NCI-H526 treated with DMSO at 0.1 percent for 48 hours (cell line): ENCODE data around the gene DACT1.

ENCODE experiments used
- DNase-seq: peaks from one replicate; lab custom pipeline; 2025; lab: John Stamatoyannopoulos, UW

DACT1 gene

DNA sequence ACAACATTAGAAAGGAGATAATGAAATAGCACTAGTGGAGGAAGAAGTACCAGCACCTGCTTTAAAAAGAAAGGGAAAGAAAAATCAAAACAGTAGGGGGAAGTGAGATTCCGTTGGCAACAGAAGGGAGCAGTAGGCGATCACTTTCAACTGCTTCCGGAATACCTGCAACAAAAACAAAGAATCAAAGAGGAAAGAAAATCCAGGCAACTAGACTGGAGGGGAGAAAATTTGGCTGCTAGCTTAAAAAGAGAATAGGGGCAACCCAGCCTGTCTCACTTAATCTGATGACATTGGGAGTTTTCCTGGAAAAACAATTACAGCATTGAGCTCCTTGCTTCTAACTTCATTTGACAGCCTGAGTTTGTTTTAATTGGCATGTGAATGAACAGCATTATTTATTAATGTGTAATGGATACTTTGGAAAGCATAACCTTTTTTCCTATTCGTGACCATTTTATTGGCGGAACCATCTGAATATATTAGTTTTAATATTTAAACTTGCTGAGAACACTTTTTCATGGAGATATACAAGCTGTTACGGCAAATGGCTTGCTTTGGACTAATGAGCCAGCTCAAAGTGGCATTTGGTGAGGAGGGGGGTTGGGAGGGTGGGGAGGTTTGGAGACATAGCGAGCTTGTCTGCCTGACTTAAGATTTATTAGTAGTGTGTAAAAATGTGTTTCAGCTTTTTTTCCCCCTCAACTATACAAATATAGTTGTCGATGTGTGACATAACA is 2.5 kb upstream of the DACT1 start:
- DNase-seq: no peak

DNA sequence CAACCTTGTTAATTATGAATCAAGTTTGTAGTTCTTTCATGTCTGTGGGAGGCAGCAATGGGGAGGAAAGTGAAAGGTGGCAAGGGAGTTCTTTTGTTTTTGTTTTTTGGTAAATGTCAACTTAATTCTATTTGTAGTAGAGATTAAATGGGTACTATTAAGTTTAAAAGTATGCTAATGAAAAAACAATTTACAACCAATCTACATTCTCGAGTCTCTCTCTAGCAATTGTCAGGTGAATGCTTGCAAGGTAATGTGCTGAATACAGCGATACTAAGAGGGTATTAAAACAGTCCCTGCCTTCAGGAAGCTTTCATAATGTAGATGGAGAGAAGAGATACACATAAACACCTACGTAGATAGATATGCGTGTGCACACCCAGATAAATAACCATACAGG is 1.6 kb upstream of the DACT1 start:
- DNase-seq: no peak

DNA sequence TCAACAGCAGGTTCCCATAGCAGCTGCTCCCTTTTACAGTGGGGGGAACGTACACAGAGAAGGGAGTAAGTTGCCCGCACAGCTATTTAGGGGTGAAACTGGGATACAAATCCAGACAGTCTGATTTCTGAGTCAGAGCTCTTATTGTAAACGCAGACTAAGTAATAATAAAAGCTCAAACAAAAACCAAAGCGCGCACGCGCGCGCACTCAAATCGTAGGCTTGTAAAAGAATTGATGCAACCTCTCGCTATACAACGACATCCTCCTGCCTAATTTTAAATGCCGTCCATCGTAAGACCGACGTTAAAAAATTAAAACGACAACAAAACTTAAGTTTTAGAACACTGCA is 747 bp upstream of the DACT1 start:
- DNase-seq: no peak

DNA sequence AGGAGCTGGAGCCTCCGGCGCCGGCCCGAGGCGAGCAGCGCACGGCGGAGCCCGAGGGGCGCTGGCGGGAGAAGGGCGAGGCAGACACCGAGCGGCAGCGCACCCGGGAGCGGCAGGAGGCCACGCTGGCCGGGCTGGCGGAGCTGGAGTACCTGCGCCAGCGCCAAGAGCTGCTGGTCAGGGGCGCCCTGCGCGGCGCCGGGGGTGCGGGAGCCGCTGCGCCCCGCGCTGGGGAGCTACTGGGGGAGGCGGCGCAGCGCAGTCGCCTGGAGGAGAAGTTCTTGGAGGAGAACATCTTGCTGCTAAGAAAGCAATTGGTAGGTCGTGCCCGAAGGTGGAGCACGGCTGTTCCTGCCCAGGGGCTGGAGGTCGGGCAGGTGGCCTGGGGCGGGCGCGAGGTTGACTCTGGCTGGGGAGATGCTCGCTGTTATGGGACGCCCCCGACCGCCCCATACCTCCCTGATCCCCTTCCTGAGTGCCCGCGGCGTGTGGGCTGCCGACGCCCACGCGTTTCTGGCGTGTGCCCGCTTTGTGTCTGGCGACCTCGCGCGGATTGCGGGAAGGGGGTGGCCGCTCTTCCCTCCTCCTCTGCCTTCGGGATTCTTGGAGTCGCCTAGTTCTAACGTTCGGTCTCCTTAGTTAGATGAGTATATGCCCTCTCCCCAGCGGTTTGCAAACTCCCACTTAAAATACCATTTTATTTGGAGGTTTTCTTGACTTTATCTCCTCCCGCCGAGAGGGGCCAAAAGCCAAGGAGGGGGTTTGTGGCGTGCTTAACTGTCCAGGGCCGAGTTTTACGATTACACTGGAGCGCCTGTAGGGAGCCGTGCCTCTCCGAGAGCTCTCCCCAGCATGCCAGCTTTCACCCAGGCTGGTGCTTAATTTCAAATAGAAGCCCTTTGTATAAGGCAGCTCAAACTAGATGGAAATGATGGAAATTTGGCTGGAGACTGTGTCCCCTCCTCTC is 752 bp downstream of the DACT1 start:
- DNase-seq: peak; percentile 41

DNA sequence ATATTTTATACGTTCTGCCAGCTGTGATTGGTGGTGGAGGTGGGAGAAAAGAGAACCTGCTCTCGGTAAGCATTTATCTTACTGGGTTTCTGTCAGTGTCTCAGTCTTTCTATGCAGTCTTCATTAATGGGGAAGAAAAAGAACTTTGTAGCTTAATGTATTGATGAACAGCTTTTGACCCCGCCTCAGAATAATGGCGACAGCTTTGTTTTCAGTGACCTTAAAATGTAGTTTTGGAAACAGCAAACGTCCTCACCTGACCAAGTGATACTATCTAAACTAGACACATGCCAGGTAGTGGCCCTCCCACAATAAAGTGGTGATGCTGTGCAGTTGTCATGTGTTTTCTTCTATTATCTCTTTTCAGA is 1.4 kb downstream of the DACT1 start:
- no peak for DNase-seq

DNA sequence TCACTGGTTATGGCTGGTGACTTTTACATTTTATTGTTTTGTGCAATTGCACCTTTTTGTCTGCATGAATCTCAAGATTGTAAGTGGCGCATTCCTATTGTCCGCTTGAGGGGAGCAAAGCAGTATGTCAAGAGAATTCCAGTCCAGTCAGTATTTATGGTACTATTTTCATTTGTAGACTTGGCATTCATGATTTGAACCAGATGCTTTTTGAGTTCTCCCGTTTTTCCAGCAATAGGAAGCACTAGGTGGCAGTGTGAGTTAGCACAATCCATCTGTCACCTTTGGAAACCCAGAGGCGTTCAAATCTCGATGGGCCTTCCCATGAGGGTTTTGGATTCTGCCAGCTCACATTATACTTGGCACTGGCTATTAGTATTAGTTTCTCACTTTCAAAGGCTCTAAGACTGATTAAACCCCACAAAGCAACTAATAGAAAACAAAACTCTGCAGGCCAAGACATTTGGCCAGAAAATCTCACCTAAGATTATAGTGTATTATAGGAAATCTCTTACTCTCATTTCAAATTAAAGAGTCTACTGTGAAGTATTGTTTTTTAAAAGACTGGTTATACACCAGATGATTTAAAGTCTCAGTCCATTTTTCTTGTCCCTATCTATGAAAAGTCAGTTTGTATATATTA is 2.2 kb downstream of the DACT1 start:
- DNase-seq: peak; percentile 75

DNA sequence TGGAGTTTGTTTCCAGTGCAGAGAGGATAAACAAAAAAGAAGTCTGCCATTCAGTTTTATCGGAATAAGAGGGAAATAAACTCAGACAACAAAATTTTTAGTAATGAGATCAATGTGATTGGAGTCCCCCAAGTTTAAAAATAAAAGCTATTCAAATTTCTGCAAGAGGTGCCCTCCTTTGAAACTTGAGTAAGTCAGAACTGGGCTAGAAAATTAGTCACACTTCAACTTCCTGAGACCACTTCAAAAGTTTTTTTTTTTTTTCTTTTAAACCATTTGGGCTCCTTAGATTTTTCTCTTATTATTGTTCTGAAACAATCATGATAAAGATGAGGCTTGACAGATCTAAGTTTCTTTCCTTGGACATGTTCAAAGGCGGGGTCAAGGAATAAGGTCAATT is 3.2 kb downstream of the DACT1 start:
- no peak for DNase-seq

DNA sequence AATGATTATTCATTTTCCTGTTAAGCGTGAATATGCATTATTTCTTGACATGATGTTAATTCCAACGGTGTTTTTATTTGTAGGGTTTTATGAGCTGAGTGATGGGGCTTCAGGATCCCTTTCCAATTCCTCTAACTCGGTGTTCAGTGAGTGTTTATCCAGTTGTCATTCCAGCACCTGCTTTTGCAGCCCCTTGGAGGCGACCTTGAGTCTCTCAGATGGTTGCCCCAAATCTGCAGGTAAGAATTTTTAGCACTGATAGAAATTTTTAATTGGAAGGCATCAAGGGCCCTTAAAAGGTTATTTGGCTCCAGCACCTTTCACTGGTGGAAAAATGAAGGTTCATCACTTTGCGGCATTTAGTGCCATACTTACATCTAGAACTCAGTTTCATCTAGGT is 3.7 kb downstream of the DACT1 start:
- DNase-seq: no peak

DNA sequence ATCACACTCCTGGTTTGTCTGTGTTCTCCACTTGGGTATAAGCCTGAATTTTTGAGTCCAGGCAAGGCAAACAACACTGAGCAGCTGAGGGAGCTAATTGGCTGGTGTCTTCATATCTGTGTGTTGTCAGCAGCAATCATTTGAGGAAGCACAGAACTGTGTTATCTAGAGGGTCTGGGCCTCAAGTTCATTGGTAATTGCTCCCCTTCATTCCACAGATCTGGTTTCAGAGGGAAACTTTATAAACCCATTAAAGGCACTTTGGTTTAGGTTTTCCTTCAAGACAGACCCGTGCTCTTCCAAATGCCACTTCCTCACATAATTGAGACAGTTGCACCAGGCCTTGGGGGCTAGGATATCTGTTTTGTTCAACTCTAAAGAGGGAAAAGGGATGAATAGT is 5.6 kb downstream of the DACT1 start:
- DNase-seq: no peak

DNA sequence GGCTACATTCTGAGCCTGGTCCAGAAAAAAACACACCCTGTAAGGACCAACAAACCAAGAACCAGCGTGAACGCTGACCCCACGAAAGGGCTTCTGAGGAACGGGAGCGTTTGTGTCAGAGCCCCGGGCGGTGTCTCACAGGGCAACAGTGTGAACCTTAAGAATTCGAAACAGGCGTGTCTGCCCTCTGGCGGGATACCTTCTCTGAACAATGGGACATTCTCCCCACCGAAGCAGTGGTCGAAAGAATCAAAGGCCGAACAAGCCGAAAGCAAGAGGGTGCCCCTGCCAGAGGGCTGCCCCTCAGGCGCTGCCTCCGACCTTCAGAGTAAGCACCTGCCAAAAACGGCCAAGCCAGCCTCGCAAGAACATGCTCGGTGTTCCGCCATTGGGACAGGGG is 7.9 kb downstream of the DACT1 start:
- no peak for DNase-seq

DNA sequence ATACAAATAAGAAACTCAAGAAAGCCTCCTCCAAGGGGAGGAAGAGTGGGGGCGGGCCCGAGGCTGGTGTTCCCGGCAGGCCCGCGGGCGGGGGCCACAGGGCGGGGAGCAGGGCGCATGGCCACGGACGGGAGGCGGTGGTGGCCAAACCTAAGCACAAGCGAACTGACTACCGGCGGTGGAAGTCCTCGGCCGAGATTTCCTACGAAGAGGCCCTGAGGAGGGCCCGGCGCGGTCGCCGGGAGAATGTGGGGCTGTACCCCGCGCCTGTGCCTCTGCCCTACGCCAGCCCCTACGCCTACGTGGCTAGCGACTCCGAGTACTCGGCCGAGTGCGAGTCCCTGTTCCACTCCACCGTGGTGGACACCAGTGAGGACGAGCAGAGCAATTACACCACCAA is 8.7 kb downstream of the DACT1 start:
- no peak for DNase-seq

DNA sequence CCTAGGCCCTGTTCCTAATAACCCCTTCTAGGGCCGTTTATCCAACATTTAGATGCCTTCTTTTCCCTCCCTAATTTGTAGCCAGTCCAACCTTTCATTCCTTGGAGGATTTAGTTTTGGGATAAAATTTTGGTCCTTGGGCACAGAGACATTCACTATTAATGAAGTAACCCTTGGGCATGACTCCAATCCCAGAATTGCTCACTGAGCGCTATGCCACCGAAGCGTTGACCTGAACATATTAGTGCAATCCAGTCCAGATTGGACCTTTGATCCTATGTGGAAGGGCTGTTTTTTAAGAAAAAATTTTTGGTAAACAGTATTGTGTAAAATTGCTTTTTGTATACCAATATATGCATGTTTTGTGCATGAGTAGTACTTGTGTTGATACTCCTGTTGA is 10.0 kb downstream of the DACT1 start:
- DNase-seq: no peak

DNA sequence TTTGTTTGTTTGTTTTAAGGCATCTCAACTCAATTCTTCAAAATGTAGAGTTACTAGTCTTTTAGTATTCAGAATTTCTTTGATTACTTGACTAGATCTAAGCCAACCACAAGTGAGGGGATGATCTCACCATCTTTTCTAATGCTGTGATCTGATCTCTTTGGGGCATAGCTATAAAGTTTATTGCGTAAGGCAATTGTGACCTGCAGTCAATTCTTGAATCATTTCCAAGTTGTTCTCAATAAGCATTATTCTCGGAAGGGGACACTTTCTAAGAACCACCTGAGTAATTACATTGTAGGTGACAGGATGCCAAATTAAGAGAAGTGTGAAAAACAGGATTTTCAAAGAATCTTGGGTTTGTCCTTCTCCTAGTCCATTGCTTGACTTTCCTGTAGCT is 13.1 kb downstream of the DACT1 start:
- DNase-seq: no peak

DNA sequence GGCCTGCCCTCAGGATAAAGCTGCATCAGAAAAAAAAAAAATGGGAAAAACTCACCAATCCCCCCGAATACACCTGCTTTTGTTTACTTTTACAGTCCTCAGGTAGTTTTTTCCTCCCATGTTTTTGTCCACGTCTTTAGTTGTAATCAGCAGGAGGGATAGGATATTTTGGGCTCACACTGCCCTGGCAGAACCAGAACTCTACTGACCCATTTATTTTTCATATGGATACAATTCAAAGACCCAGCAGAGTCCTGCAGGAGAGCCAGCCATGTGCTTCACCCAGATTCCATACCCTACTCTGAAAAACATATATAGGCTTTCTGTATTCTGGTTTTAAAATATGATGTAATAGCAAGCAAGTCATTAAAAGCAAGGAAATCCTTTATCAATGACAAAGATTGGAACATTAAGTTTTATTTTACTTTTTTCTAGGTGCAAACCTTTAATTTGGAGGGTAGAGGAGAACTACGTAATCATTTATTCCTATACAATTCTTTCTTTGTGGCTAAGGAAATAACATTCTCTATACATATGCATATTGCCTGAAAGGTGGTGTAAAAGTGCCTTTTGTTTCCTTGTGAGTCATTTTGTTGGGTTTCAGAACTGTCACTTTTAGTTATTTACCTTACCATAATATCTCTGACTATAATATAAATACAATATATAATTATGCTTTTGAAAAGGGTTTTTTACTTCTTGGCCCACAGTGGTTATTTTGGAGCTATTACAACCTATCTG is 19.1 kb downstream of the DACT1 start:
- no peak for DNase-seq

DNA sequence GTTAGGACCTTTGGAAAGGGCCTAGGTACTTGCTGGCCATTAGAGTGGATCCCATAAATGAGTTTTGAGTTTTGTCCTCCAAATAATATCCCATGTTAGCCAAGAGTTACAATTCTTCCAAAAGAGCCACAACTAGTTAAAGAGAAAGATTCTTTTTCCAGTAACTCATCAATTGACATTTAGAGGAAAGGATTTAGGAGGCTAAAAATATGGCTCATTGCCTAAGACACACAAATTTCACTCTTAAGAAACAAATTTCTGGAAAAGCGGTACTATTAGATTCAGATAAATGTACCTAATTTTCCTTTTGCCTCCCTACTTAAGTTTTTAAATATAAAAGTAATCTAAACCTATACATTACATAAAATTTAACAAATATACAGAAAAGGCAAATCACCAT is 21.3 kb downstream of the DACT1 start:
- DNase-seq: no peak

DNA sequence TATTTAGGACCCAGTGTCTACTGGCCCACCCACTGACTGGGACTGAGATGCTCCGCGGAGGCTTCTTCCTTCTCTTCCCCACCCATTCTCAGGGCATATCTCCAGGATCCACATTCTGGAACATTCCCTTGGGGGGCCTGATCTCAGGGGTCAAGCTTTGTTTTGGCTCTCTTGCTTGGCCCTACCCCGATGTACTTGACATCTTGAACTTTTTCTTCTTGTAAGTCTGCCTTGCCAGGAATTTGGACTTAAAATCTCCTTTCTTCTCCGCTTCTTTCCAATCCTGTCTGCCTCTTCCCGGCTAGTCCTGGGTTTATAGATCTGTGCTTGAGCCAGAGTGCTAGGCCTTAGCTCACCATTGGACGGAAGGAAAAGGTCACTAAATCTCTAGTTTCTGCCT is 22.1 kb downstream of the DACT1 start:
- no peak for DNase-seq

DNA sequence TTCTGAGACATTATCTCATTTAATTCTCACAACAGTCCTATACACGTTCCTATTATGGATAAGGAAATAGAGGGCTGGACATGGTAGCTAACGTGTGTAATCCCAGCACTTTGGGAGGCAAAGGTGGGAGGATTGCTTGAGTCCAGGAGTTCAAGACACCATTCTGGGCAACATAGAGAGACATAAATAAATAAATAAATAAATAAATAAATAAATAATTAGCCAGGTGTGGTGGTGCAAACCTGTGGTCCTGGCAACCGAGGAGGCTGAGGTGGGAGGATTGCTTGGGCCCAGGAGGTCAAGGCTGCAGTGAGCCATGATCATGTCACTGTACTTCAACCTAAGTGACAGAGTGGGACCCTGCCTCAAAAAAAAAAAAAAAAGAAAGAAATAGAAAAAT is 22.6 kb downstream of the DACT1 start:
- DNase-seq: no peak

DNA sequence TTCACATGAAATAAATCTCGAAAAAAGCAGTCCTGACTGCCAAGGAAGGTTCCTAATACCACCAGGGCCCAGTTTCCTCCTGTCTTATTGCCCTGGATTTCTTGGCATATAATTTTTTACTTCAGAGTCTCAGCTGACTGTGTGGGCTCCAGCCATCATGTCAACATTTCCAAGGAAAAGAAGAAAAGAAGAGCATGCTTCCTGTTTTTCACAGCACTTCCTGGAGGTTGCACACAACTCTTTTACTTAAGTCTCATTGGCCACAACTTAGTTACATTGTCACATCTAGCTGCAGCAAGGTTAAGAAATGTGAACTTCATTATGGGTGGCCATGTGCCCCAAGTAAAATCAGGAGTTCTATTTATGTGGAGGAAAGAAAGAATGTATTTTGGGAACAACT is 24.3 kb downstream of the DACT1 start:
- no peak for DNase-seq

DNA sequence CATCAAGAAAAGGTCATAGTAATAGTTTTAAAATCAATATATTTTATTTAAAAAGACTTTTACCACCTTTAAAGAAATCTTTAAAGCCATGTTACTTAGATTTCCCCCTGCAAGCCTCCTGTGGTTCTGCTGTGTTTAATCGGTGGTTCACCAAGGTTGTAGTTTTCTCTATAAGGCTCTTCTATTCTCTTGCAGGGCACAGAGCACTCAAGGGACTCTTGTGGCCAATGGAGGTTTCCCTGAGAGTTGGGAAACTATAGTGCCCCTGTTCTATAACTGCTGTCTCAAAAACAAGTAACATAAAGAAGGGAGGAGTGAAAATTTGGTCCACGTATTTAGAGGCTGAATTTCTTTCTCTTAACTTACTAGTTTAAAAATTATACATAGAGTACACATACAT is 25.0 kb downstream of the DACT1 start:
- no peak for DNase-seq

DNA sequence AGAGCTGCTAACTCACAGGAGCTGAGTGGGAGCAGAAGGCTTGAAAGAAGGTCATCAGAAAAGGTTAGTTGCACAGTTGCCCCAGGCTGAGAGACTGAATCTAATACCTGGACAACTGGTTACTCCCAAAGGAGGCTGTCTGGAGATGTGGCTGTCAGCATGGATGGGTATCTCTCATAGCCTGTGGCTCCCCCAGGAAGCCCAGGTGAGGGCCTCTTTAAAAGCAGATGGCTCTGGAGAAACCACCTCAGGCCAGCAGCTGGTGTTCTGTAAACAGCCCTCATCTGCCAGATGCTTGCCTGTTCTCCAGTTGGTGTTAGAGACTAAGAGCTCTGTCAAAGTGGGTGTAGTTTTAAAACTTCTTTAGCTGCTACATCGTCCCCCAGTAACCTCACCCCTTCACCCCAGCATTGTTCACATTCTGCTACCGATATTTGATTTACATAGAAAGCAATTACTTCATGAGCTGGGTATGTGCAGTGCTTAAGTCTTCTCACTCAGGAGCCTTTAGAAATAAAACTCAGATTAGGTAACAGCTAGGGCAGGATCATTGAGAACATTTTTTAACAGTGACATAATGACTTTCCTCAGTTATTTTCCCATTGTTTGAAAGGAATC is 25.8 kb downstream of the DACT1 start:
- DNase-seq: no peak

DNA sequence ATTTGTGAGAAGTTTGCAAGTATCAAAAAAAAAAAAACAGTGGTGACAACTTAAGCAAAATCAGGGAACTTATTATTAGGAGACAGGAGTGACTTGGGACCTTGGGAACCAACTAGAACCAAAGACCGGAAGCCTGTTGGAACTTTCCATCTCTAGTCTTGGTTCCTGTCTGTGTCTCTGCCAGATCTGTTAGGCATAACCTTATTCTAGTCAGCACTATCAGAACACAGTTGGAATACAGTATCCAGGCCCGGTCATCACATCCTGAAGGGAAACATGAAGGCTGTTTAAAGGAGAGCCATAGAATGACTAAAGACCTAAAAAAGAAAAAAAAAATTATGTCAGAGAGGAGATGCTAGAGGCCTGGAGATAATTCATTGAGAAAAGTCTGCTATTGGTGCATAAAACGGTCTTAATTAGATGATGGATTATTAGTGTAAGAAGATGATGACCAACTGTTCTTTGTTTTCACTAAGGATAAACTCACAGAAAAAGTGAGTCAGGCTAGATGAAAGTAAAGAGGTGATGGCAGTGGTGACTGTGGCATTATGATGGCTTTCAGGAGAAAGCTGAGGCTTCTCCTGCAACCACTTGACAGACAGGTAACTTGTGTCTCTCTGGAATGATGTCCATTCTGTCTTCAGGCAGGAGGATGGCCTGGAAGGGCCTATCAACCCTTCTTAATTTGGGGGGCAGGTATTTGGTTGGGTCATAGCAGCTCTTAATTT is 28.2 kb downstream of the DACT1 start:
- no peak for DNase-seq
